GM06990 (cell line): ENCODE results near the gene ALDH3B2.
A peak's percentile ranks its signal among the peaks of the same experiment; 100 is the strongest.

Experiments
- DNase-seq: peaks from one replicate; pipeline ENCODE4 v3.0.0-alpha.2; 2011; ENCODE audit not compliant: insufficient read length; ENCODE audit errors: extremely low read depth
- H3K27me3 ChIP-seq: replicated peaks from 2 replicates; pipeline ENCODE4 v1.6.0; 2011; ENCODE audit warnings: low read length; ENCODE audit not compliant: control insufficient read depth, insufficient read depth
- H3K36me3 ChIP-seq: 2 replicates; pipeline ENCODE4 v1.5.1; 2011; ENCODE audit warnings: low read length; ENCODE audit not compliant: control insufficient read depth, insufficient read depth
- H3K4me3 ChIP-seq: replicated peaks from 2 replicates; pipeline ENCODE4 v1.5.1; 2011; ENCODE audit warnings: low read depth, mild to moderate bottlenecking, control low read depth, low read length
- CTCF ChIP-seq: IDR thresholded peaks from 2 replicates; pipeline ENCODE4 v1.5.1; 2011; ENCODE audit warnings: low read length, control low read depth, mild to moderate bottlenecking, inconsistent platforms; ENCODE audit not compliant: insufficient read depth, poor library complexity, severe bottlenecking

ALDH3B2 gene

GRCh38 chr11:67644472-67645418 is 29.7 kb downstream of the ALDH3B2 start:
- peak; percentile 1 for TF ChIP-seq CTCF
- peak; percentile 71 for DNase-seq
- no peak overlapping the region; the same call in 1 of the 2 replicates for H3K4me3 ChIP-seq
- no peaks in the 10 kb centered on the region; the same call in 1 of the 2 replicates for H3K27me3 ChIP-seq
- H3K36me3 ChIP-seq = no peaks in the 10 kb centered on the region

- TF ChIP-seq CTCF = peak; percentile 29
These were observed 30.4 kb downstream of the ALDH3B2 start for GRCh38 chr11:67644042-67644441.

GRCh38 chr11:67642173-67643120 is 32.0 kb downstream of the ALDH3B2 start:
- no peaks in the 10 kb centered on the region; the same call in 1 of the 2 replicates for H3K27me3 ChIP-seq
- H3K36me3 ChIP-seq = no peaks in the 10 kb centered on the region
- H3K4me3 ChIP-seq = no peak overlapping the region
- peak; percentile 3 for DNase-seq
- TF ChIP-seq CTCF = no peak

More at GRCh38 chr11:67644042-67644441, 30.4 kb downstream of the ALDH3B2 start:
- Histone ChIP-seq H3K4me3 (no peak overlapping the region), H3K27me3 (no peaks in the 10 kb centered on the region; the same call in 1 of the 2 replicates), H3K36me3 (no peaks in the 10 kb centered on the region)
- DNase-seq = no peak

GRCh38 chr11:67641338-67642172 is 32.9 kb downstream of the ALDH3B2 start:
- TF ChIP-seq CTCF = no peak
- Histone ChIP-seq H3K4me3 (no peak overlapping the region), H3K36me3 (no peaks in the 10 kb centered on the region), H3K27me3 (no peaks in the 10 kb centered on the region; the same call in 1 of the 2 replicates)
- DNase-seq = peak; percentile 6
